KMS-11 (cell line): Measurements from ENCODE around the gene ADCY1.

Experiments used
- H2AFZ ChIP-seq: fragments of 200-600 bp; sonication (generic); 2 replicates; pipeline ENCODE4 v1.6.1; 2016; ENCODE audit warnings: antibody characterized with exemption, mixed run types, low read depth
- H3K27ac ChIP-seq: fragments of 200-600 bp; sonication (generic); 2 replicates; pipeline ENCODE4 v1.6.1; 2016; ENCODE audit warnings: mild to moderate bottlenecking, mixed run types
- H3K27me3 ChIP-seq: fragments of 200-600 bp; sonication (generic); 2 replicates; pipeline ENCODE4 v1.6.1; 2017; ENCODE audit warnings: mild to moderate bottlenecking, low read depth, mixed run types, moderate library complexity; ENCODE audit not compliant: insufficient read depth
- H3K36me3 ChIP-seq: fragments of 200-600 bp; sonication (generic); 2 replicates; pipeline ENCODE4 v1.6.1; 2017; ENCODE audit warnings: mild to moderate bottlenecking, mixed run types; ENCODE audit not compliant: insufficient read depth
- H3K4me1 ChIP-seq: fragments of 200-600 bp; sonication (generic); 2 replicates; pipeline ENCODE4 v1.6.1; 2016; ENCODE audit warnings: mild to moderate bottlenecking, low read depth, mixed run types; ENCODE audit not compliant: poor library complexity, severe bottlenecking
- H3K4me2 ChIP-seq: fragments of 200-600 bp; sonication (generic); 2 replicates; pipeline ENCODE4 v1.7.0; 2016; ENCODE audit warnings: mild to moderate bottlenecking, mixed run types
- H3K4me3 ChIP-seq: fragments of 200-600 bp; sonication (generic); IDR thresholded peaks from 2 replicates; pipeline ENCODE4 v1.6.1; 2017; ENCODE audit warnings: low read depth, low read length, mixed read lengths; ENCODE audit not compliant: insufficient read depth
- H3K79me2 ChIP-seq: fragments of 200-600 bp; sonication (generic); 2 replicates; pipeline ENCODE4 v1.6.1; 2016; ENCODE audit warnings: low read depth, mixed run types; ENCODE audit not compliant: insufficient read depth
- H3K9ac ChIP-seq: fragments of 200-600 bp; sonication (generic); 2 replicates; pipeline ENCODE4 v1.6.1; 2016; ENCODE audit warnings: mild to moderate bottlenecking, mixed run types
- H4K20me1 ChIP-seq: fragments of 200-600 bp; sonication (generic); 2 replicates; pipeline ENCODE4 v1.6.1; 2016; ENCODE audit warnings: mild to moderate bottlenecking, mixed run types; ENCODE audit not compliant: insufficient read depth
- CTCF ChIP-seq: fragments of 200-600 bp; sonication (generic); conservative IDR thresholded peaks from 2 replicates; pipeline ENCODE4 v1.6.1; 2017; ENCODE audit warnings: low read depth, mild to moderate bottlenecking, antibody characterized with exemption, low read length, moderate library complexity, mixed read lengths

Gene ADCY1

GRCh38 chr7:45601094-45601493 is 26.9 kb downstream of the ADCY1 start:
- no peaks in the 10 kb centered on the region for H3K27me3 ChIP-seq
- H3K79me2 ChIP-seq = no peaks in the 10 kb centered on the region
- no peak overlapping the region for H3K27ac ChIP-seq

GRCh38 chr7:45601816-45602540 is 27.8 kb downstream of the ADCY1 start:
- Histone ChIP-seq H3K4me3 (no peak overlapping the region), H3K4me2 (no peak overlapping the region), H3K36me3 (no peaks in the 10 kb centered on the region), H3K9ac (no peak overlapping the region), H3K79me2 (no peaks in the 10 kb centered on the region; the same call in 1 of the 2 replicates), H3K27me3 (no peaks in the 10 kb centered on the region), H3K27ac (no peak overlapping the region), H4K20me1 (no peaks in the 10 kb centered on the region), H3K4me1 (peaks cover 4% of the 10 kb centered on the region), H2AFZ (no peak overlapping the region)
- no peak for TF ChIP-seq CTCF

More at GRCh38 chr7:45601094-45601493, 26.9 kb downstream of the ADCY1 start:
- no peak for TF ChIP-seq CTCF
- Histone ChIP-seq H3K36me3 (no peaks in the 10 kb centered on the region), H4K20me1 (no peaks in the 10 kb centered on the region), H3K4me2 (no peak overlapping the region), H3K4me3 (no peak overlapping the region), H3K9ac (no peak overlapping the region), H3K4me1 (no peaks in the 10 kb centered on the region), H2AFZ (no peak overlapping the region)

GRCh38 chr7:45606050-45606449 is 31.9 kb downstream of the ADCY1 start:
- Histone ChIP-seq H3K79me2 (no peaks in the 10 kb centered on the region; the same call in 1 of the 2 replicates), H3K4me2 (no peak overlapping the region), H3K36me3 (no peaks in the 10 kb centered on the region), H3K4me3 (no peak overlapping the region), H2AFZ (no peak overlapping the region), H3K27ac (no peak overlapping the region), H3K4me1 (peaks cover 4% of the 10 kb centered on the region), H3K9ac (no peak overlapping the region), H4K20me1 (no peaks in the 10 kb centered on the region), H3K27me3 (no peaks in the 10 kb centered on the region)
- no peak for TF ChIP-seq CTCF

- Histone ChIP-seq H3K79me2 (no peaks in the 10 kb centered on the region; the same call in 1 of the 2 replicates), H3K4me3 (no peak overlapping the region), H2AFZ (no peak overlapping the region), H3K9ac (no peak overlapping the region), H3K27me3 (no peaks in the 10 kb centered on the region), H3K4me1 (peaks cover 4% of the 10 kb centered on the region), H4K20me1 (no peaks in the 10 kb centered on the region), H3K4me2 (no peak overlapping the region), H3K27ac (no peak overlapping the region), H3K36me3 (no peaks in the 10 kb centered on the region)
- TF ChIP-seq CTCF = no peak
Measured at GRCh38 chr7:45606931-45607330, 32.8 kb downstream of the ADCY1 start.
